Measurements from ENCODE around the gene ARSK. TPM values are rescaled to one million over a fixed set of nuclear protein-coding genes. Genes with fewer than 3 reads are reported as not detected.

The ARSK gene
- total RNA-seq, 1 experiment from 2014 or later: 6.0 TPM

DNA sequence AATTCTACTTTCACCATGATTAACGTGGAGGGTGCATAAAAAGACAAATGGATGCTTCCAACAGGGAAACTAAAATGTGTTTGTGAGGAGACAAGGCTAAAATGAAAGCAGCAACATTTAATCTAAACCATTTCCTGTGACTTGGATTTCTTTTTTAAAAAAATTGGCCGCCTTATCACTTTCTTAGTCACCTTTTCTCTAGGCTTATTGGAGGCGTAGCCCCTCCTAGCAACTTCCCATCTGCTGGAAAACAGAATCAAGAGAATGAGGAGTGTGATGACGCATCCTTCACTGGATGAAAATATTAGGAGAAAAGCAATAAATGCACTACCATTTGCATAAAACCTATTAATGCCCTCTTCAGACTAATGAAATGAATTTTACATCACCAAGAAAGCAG is 64.2 kb downstream of the ARSK start:
- Histone ChIP-seq H3K27ac (ENCODE audit: low read depth, low read length, poor library complexity, severe bottlenecking) (no peak overlapping the region), H3K27me3 (replicated peaks; ENCODE audit: insufficient read depth, low read depth, low read length, poor library complexity) (peaks cover 16% of the 10 kb centered on the region), H3K36me3 (ENCODE audit: insufficient read depth, low read length, poor library complexity, severe bottlenecking) (no peaks in the 10 kb centered on the region), H3K4me1 (ENCODE audit: insufficient read depth, low read length, poor library complexity, severe bottlenecking) (no peaks in the 10 kb centered on the region), H3K9me3 (ENCODE audit: low read depth, low read length, poor library complexity, severe bottlenecking) (no peaks in the 10 kb centered on the region), H3K4me3 (ENCODE audit: low read depth, low read length, poor library complexity, severe bottlenecking) (no peak overlapping the region)
- intact Hi-C loops (cut with micrococcal nuclease; ENCODE audit: unreplicated experiment): no loop called here
- POLR2A ChIA-PET (ENCODE audit: low non-redundant PET): no interaction called here
- DNase-seq (ENCODE audit: low spot score): no peak
- TF ChIP-seq EZH2 (IDR thresholded peaks at IDR 0.05; ENCODE audit: borderline replicate concordance, low read depth, low read length, poor library complexity, severe bottlenecking): no peak
- TF ChIP-seq, protein P1, sequence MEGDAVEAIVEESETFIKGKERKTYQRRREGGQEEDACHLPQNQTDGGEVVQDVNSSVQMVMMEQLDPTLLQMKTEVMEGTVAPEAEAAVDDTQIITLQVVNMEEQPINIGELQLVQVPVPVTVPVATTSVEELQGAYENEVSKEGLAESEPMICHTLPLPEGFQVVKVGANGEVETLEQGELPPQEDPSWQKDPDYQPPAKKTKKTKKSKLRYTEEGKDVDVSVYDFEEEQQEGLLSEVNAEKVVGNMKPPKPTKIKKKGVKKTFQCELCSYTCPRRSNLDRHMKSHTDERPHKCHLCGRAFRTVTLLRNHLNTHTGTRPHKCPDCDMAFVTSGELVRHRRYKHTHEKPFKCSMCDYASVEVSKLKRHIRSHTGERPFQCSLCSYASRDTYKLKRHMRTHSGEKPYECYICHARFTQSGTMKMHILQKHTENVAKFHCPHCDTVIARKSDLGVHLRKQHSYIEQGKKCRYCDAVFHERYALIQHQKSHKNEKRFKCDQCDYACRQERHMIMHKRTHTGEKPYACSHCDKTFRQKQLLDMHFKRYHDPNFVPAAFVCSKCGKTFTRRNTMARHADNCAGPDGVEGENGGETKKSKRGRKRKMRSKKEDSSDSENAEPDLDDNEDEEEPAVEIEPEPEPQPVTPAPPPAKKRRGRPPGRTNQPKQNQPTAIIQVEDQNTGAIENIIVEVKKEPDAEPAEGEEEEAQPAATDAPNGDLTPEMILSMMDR (conservative IDR thresholded peaks at IDR 0.05; ENCODE audit: low read depth, low read length): no peak
- no TSS peak for BruUV-seq (replicated peaks)
- CTCF ChIA-PET: no interaction called here

DNA sequence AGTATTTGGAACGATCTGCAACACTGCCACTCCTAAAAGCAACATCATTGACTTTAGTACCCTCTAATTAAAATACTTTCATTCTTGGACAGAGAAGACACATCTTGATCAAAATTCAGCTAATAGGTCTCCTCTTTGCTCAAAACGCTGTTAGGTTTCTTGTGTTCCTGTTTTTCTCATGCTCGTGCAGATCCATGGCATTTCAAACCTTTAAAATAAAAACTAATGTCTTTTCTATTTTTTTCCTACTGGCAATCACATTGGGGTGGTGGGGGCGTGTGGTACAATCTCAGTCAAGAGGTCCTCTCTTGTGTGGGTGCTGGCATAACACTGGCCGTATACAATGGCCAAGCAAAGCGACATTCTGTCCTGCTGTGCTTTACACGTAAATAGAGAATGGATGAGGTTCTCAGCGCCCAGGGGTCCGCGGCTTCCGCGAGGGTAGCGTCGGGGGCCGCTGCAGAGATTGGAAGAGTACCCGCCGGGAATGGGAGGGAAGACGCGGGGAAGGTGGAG is 64.7 kb downstream of the ARSK start:
- intact Hi-C loops (cut with micrococcal nuclease; ENCODE audit: unreplicated experiment): no loop called here
- ChIA-PET CTCF (no interaction called here), POLR2A (ENCODE audit: low non-redundant PET) (no interaction called here)
- Histone ChIP-seq H3K4me1 (ENCODE audit: insufficient read depth, low read length, poor library complexity, severe bottlenecking) (no peaks in the 10 kb centered on the region), H3K36me3 (ENCODE audit: insufficient read depth, low read length, poor library complexity, severe bottlenecking) (no peaks in the 10 kb centered on the region), H3K9me3 (ENCODE audit: low read depth, low read length, poor library complexity, severe bottlenecking) (no peaks in the 10 kb centered on the region), H3K4me3 (ENCODE audit: low read depth, low read length, poor library complexity, severe bottlenecking) (peak overlapping the region; percentile 43), H3K27ac (ENCODE audit: low read depth, low read length, poor library complexity, severe bottlenecking) (no peak overlapping the region), H3K27me3 (replicated peaks; ENCODE audit: insufficient read depth, low read depth, low read length, poor library complexity) (peaks cover 16% of the 10 kb centered on the region)
- DNase-seq (ENCODE audit: low spot score): no peak
- TF ChIP-seq EZH2 (IDR thresholded peaks at IDR 0.05; ENCODE audit: borderline replicate concordance, low read depth, low read length, poor library complexity, severe bottlenecking): no peak
- TF ChIP-seq, protein P1 (conservative IDR thresholded peaks at IDR 0.05; ENCODE audit: low read depth, low read length): no peak
- BruUV-seq (replicated peaks): no TSS peak

DNA sequence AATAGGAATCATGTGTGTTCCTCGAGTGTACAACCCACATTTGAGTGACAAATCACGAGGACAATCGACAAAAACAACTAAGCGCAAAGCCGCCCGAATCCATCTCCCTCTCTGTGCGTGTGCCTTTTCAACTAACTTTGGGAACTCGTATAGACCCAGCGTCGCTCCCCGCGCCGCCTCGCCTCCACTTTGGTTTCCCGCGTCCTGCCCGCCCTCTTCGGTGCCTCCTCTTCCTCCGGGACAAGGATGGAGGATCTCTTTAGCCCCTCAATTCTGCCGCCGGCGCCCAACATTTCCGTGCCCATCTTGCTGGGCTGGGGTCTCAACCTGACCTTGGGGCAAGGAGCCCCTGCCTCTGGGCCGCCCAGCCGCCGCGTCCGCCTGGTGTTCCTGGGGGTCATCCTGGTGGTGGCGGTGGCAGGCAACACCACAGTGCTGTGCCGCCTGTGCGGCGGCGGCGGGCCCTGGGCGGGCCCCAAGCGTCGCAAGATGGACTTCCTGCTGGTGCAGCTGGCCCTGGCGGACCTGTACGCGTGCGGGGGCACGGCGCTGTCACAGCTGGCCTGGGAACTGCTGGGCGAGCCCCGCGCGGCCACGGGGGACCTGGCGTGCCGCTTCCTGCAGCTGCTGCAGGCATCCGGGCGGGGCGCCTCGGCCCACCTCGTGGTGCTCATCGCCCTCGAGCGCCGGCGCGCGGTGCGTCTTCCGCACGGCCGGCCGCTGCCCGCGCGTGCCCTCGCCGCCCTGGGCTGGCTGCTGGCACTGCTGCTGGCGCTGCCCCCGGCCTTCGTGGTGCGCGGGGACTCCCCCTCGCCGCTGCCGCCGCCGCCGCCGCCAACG is 65.3 kb downstream of the ARSK start, which contains the start of gene GPR150:
GPR150 (plus strand) TSS at position 58 of the 840 bp plus-strand sequence; CDS start at position 247, 189 bp downstream.
- Histone ChIP-seq H3K4me1 (ENCODE audit: insufficient read depth, low read length, poor library complexity, severe bottlenecking) (no peaks in the 10 kb centered on the region), H3K36me3 (ENCODE audit: insufficient read depth, low read length, poor library complexity, severe bottlenecking) (no peaks in the 10 kb centered on the region), H3K4me3 (ENCODE audit: low read depth, low read length, poor library complexity, severe bottlenecking) (peak within 1 kb of the TSS; percentile 43), H3K27me3 (replicated peaks; ENCODE audit: insufficient read depth, low read depth, low read length, poor library complexity) (peaks cover 16% of the 10 kb centered on the region), H3K9me3 (ENCODE audit: low read depth, low read length, poor library complexity, severe bottlenecking) (no peaks in the 10 kb centered on the region), H3K27ac (ENCODE audit: low read depth, low read length, poor library complexity, severe bottlenecking) (no peak within 1 kb of the TSS)
- TF ChIP-seq, protein P1 (conservative IDR thresholded peaks at IDR 0.05; ENCODE audit: low read depth, low read length): no peak
- POLR2A ChIA-PET (ENCODE audit: low non-redundant PET): no interaction called here
- CTCF ChIA-PET: no interaction called here
- BruUV-seq (replicated peaks): no TSS peak
- peak; percentile 61 for DNase-seq (ENCODE audit: low spot score)
- intact Hi-C loops (cut with micrococcal nuclease; ENCODE audit: unreplicated experiment): no loop called here
